GM23338 (cell line): ENCODE results near the gene CEBPB. TPM values are rescaled to one million over a fixed set of nuclear protein-coding genes. Genes with fewer than 3 reads are reported as not detected.

Source experiments
- ATAC-seq: fragments of 200-7000 bp; cut with Tn5 transposase; 3 replicates; pipeline ENCODE4 v1.9.1; 2020
- DNase-seq: peaks from one replicate; pipeline ENCODE4 v3.0.0-alpha.2; 2015; ENCODE audit warnings: low spot score
- H2AFZ ChIP-seq: fragments of 200-600 bp; sonication (generic); 2 replicates; pipeline ENCODE4 v1.8.0; 2016; ENCODE audit warnings: antibody characterized with exemption, mild to moderate bottlenecking, moderate library complexity
- H3F3A ChIP-seq: fragments of 200-600 bp; sonication (generic); replicated peaks from 2 replicates; pipeline ENCODE4 v1.8.0; 2017; ENCODE audit warnings: antibody characterized with exemption, mixed run types, low read depth
- H3K27ac ChIP-seq: fragments of 200-600 bp; sonication (generic); 2 replicates; pipeline ENCODE4 v1.6.1; 2016; ENCODE audit warnings: low read depth
- H3K27me3 ChIP-seq: fragments of 200-600 bp; sonication (generic); 2 replicates; pipeline ENCODE4 v1.8.0; 2016; ENCODE audit warnings: mild to moderate bottlenecking, mixed run types, moderate library complexity; ENCODE audit not compliant: insufficient read depth
- H3K36me3 ChIP-seq: fragments of 200-600 bp; sonication (generic); 2 replicates; pipeline ENCODE4 v1.8.0; 2016; ENCODE audit warnings: mild to moderate bottlenecking; ENCODE audit not compliant: insufficient read depth
- H3K4me1 ChIP-seq: fragments of 200-600 bp; sonication (generic); 2 replicates; pipeline ENCODE4 v1.8.0; 2016; ENCODE audit warnings: mild to moderate bottlenecking, moderate library complexity; ENCODE audit not compliant: insufficient read depth
- H3K4me2 ChIP-seq: fragments of 200-600 bp; sonication (generic); 2 replicates; pipeline ENCODE4 v1.7.1; 2017; ENCODE audit warnings: mixed run types
- H3K4me3 ChIP-seq: fragments of 200-600 bp; sonication (generic); 2 replicates; pipeline ENCODE4 v1.6.1; 2016; ENCODE audit warnings: mixed run types
- H3K79me2 ChIP-seq: fragments of 200-600 bp; sonication (generic); replicated peaks from 2 replicates; pipeline ENCODE4 v1.8.0; 2017; ENCODE audit warnings: mild to moderate bottlenecking; ENCODE audit not compliant: insufficient read depth
- H3K9me2 ChIP-seq: fragments of 200-600 bp; sonication (generic); 2 replicates; pipeline ENCODE4 v1.8.0; 2017; ENCODE audit not compliant: insufficient read depth
- H4K20me1 ChIP-seq: fragments of 200-600 bp; sonication (generic); replicated peaks from 2 replicates; pipeline ENCODE4 v1.8.0; 2017; ENCODE audit warnings: mild to moderate bottlenecking; ENCODE audit not compliant: insufficient read depth
- H3K27ac Mint-ChIP-seq: 2 replicates; pipeline ENCODE4 v1.8.0; 2020; ENCODE audit warnings: inconsistent platforms, mild to moderate bottlenecking, moderate library complexity, mixed read lengths
- H3K27me3 Mint-ChIP-seq: 3 replicates; pipeline ENCODE4 v1.8.0; 2022; ENCODE audit warnings: low read depth, mild to moderate bottlenecking, moderate library complexity, mixed read lengths, inconsistent platforms; ENCODE audit not compliant: insufficient read depth, poor library complexity
- H3K36me3 Mint-ChIP-seq: 3 replicates; pipeline ENCODE4 v1.8.0; 2021; ENCODE audit warnings: low read depth, mild to moderate bottlenecking, inconsistent platforms, moderate library complexity, mixed read lengths
- H3K4me1 Mint-ChIP-seq: 3 replicates; pipeline ENCODE4 v1.8.0; 2020; ENCODE audit warnings: mild to moderate bottlenecking, inconsistent platforms, mixed read lengths
- H3K4me3 Mint-ChIP-seq: 3 replicates; pipeline ENCODE4 v1.8.0; 2021; ENCODE audit warnings: moderate library complexity, mild to moderate bottlenecking, inconsistent platforms, mixed read lengths
- H3K9me3 Mint-ChIP-seq: 3 replicates; pipeline ENCODE4 v1.8.0; 2020; ENCODE audit warnings: moderate library complexity, mild to moderate bottlenecking, inconsistent platforms, mixed read lengths
- EZH2 ChIP-seq: fragments of 200-600 bp; sonication (generic); IDR thresholded peaks from one replicate; pipeline ENCODE4 v1.8.0; 2017; ENCODE audit warnings: antibody characterized with exemption, mild to moderate bottlenecking, low read depth; ENCODE audit not compliant: unreplicated experiment
- EZH2phosphoT487 ChIP-seq: fragments of 200-600 bp; sonication (generic); IDR thresholded peaks from one replicate; pipeline ENCODE4 v1.8.1; 2018; ENCODE audit warnings: antibody characterized with exemption; ENCODE audit not compliant: unreplicated experiment
- JUNB ChIP-seq: IDR thresholded peaks from one replicate; pipeline ENCODE4 v1.6.1; 2016; ENCODE audit warnings: antibody characterized with exemption; ENCODE audit not compliant: unreplicated experiment
- NANOG ChIP-seq: IDR thresholded peaks from 2 replicates; pipeline ENCODE4 v1.6.1; 2016; ENCODE audit warnings: antibody characterized with exemption, borderline replicate concordance
- STAT1 ChIP-seq: IDR thresholded peaks from one replicate; pipeline ENCODE4 v1.6.1; 2016; ENCODE audit warnings: antibody characterized with exemption; ENCODE audit not compliant: unreplicated experiment
- ZNF114 ChIP-seq: fragments of 250-450 bp; sonication (Bioruptor Pico); IDR thresholded peaks from 2 replicates; pipeline ENCODE4 v1.5.0; 2020; ENCODE audit warnings: mild to moderate bottlenecking, moderate library complexity
- polyA plus RNA-seq: library from polyadenylated mRNA; unstranded; fragments of >200 nt; fragmentation: Nextera tagmentation; extraction: Ambion mirVana; gene quantifications from 2 replicates; pipeline ENCODE4 v1.2.1, GENCODE V29; 2016
- total RNA-seq: library from RNA; depleted of rRNA; stranded (reverse); fragments of >200 nt; shearing (Covaris generic); gene quantifications from 2 replicates; pipeline ENCODE4 v1.2.3, GENCODE V29; 2014
- TF ChIP-seq, protein P1 (sequence below): IDR thresholded peaks from one replicate; pipeline ENCODE4 v1.6.1; 2018; ENCODE audit warnings: antibody characterized with exemption; ENCODE audit not compliant: unreplicated experiment
- TF ChIP-seq, protein P2 (sequence below): IDR thresholded peaks from 2 replicates; pipeline ENCODE4 v1.6.1; 2016; ENCODE audit warnings: antibody characterized with exemption

The CEBPB gene
- total and polyA plus RNA-seq, 2 experiments from 2014 or later: 20.6 to 25.4 TPM

DNA sequence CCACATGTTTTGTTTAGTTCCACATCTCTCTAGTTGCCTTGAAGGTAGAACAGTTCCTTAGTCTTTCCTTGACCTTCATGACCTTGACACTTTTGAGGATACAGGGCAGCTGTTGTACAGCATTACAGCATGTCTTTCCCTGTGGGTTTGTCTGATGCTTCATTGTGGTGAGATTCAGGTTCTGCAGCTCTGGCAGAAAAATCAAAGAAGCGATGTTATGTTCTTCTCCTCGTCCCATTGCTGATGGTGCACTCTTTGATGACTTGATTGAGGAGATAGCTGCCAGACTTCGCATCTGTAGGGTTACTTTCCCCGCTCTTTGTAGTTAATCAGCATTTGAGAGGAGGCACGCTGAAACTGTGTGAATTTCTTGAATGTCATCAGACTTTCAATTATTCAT, 12.0 kb downstream of the CEBPB start (continued):
- TF ChIP-seq, protein P1, sequence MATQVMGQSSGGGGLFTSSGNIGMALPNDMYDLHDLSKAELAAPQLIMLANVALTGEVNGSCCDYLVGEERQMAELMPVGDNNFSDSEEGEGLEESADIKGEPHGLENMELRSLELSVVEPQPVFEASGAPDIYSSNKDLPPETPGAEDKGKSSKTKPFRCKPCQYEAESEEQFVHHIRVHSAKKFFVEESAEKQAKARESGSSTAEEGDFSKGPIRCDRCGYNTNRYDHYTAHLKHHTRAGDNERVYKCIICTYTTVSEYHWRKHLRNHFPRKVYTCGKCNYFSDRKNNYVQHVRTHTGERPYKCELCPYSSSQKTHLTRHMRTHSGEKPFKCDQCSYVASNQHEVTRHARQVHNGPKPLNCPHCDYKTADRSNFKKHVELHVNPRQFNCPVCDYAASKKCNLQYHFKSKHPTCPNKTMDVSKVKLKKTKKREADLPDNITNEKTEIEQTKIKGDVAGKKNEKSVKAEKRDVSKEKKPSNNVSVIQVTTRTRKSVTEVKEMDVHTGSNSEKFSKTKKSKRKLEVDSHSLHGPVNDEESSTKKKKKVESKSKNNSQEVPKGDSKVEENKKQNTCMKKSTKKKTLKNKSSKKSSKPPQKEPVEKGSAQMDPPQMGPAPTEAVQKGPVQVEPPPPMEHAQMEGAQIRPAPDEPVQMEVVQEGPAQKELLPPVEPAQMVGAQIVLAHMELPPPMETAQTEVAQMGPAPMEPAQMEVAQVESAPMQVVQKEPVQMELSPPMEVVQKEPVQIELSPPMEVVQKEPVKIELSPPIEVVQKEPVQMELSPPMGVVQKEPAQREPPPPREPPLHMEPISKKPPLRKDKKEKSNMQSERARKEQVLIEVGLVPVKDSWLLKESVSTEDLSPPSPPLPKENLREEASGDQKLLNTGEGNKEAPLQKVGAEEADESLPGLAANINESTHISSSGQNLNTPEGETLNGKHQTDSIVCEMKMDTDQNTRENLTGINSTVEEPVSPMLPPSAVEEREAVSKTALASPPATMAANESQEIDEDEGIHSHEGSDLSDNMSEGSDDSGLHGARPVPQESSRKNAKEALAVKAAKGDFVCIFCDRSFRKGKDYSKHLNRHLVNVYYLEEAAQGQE: no peak
- TF ChIP-seq ZNF114 (CRISPR knock-in tag) (no peak), NANOG (no peak), EZH2phosphoT487 (no peak), STAT1 (no peak)

DNA sequence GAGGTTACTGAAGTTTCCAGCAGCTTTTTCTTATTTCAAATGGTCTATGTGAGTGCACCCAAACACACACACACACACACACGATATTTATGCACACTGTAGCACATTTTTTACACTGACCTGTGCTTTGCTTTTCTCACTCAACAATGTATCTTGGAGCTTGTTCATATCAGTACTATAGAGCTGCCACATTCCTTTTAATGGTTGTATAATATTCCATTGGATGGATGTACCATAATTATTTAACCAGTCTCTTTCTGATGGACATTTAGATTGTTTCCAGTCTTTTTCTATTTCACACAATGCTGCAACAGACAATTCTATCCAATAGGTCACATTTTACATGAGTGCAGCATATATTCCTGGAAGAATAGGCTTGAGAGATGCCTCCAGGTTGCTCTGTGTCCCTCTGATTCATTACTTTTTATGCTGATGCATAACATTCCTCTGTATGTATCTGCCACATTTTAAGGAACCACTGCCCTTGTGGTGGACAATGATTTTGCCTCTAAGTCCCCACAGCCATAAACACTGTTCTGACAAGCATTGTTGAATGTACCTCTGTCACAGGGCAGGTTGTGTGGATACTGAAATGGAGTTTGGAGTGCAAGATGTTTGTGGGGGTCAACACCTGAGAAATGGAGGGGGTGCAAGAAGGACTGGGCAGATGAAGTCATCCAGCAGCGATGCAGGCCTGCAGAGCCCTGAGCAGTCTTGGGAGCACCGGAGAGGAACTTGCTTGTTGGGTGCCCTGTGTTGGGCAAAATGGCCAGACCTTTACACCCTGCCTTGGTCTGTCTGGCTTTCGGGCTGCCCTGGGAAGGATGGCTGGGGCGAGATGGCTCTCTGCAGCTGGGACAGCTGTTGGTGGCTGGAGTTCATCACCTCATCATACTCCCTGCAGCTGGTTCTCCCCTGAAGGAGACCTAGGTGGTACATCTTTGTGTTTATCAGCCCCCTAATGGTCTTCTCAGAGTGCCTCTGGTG, 13.6 kb downstream of the CEBPB start:
- peaks cover 20% of the 10 kb centered on the region for H3K36me3 Mint-ChIP-seq
- peaks cover 30% of the 10 kb centered on the region for H3K9me3 Mint-ChIP-seq
- H3K9me2 ChIP-seq: no peaks in the 10 kb centered on the region
- H3K27ac ChIP-seq: no peak overlapping the region
- no peaks in the 10 kb centered on the region for H3K4me1 ChIP-seq
- H3K4me2 ChIP-seq: no peak overlapping the region
- no peaks in the 10 kb centered on the region for H3K36me3 ChIP-seq
- DNase-seq (no peak), ATAC-seq (no peak)
- H4K20me1 ChIP-seq: no peaks in the 10 kb centered on the region
- H3F3A ChIP-seq: no peaks in the 10 kb centered on the region
- TF ChIP-seq JUNB (no peak), EZH2 (no peak), EZH2phosphoT487 (no peak)
- TF ChIP-seq, protein P2, sequence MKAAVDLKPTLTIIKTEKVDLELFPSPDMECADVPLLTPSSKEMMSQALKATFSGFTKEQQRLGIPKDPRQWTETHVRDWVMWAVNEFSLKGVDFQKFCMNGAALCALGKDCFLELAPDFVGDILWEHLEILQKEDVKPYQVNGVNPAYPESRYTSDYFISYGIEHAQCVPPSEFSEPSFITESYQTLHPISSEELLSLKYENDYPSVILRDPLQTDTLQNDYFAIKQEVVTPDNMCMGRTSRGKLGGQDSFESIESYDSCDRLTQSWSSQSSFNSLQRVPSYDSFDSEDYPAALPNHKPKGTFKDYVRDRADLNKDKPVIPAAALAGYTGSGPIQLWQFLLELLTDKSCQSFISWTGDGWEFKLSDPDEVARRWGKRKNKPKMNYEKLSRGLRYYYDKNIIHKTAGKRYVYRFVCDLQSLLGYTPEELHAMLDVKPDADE: no peak
- H3K4me3 Mint-ChIP-seq: no peak overlapping the region
- no peak overlapping the region for H3K27ac Mint-ChIP-seq
- H2AFZ ChIP-seq: no peak overlapping the region
- no peak overlapping the region for H3K4me3 ChIP-seq
- H3K4me1 Mint-ChIP-seq: peaks cover 10% of the 10 kb centered on the region
- H3K27me3 ChIP-seq: no peaks in the 10 kb centered on the region
- no peaks in the 10 kb centered on the region for H3K27me3 Mint-ChIP-seq
- no peaks in the 10 kb centered on the region for H3K79me2 ChIP-seq
